GM19025 (cell line): ENCODE results near the gene WNT3.
"Not testable (repeated sequence)": the region's sequence is repeated elsewhere in the genome, so short reads cannot be mapped to it uniquely, and the experiment has no call there.

Experiments used
- ATAC-seq: cut with Tn5 transposase; IDR thresholded peaks from one replicate; pipeline ENCODE4 v1.9.1; 2021; ENCODE audit warnings: mild to moderate bottlenecking, low read depth, moderate library complexity; ENCODE audit not compliant: unreplicated experiment

WNT3 gene

GRCh38 chr17:46815474-46816353 is 2.8 kb downstream of the WNT3 start:
- ATAC-seq, result no peak

- no peak for ATAC-seq
Measured at GRCh38 chr17:46814446-46814845, 4.0 kb downstream of the WNT3 start.

- ATAC-seq, result no peak
Measured at GRCh38 chr17:46813920-46814319, 4.6 kb downstream of the WNT3 start.

GRCh38 chr17:46812624-46813318 is 5.7 kb downstream of the WNT3 start:
- no peak for ATAC-seq

- ATAC-seq, result no peak
Measured at GRCh38 chr17:46811978-46812583, 6.4 kb downstream of the WNT3 start.

GRCh38 chr17:46810837-46811236 is 7.7 kb downstream of the WNT3 start:
- no peak for ATAC-seq

- no peak for ATAC-seq
Measured at GRCh38 chr17:46809110-46809571, 9.4 kb downstream of the WNT3 start.

- ATAC-seq, result no peak
Measured at GRCh38 chr17:46805771-46806170, 12.7 kb downstream of the WNT3 start.

GRCh38 chr17:46803544-46803943 is 14.9 kb downstream of the WNT3 start:
- ATAC-seq, result no peak

GRCh38 chr17:46802800-46803199 is 15.7 kb downstream of the WNT3 start:
- no peak for ATAC-seq

- no peak for ATAC-seq
Measured at GRCh38 chr17:46800573-46800972, 17.9 kb downstream of the WNT3 start.

- no peak for ATAC-seq
Measured at GRCh38 chr17:46796956-46797530, 21.4 kb downstream of the WNT3 start.

- no peak for ATAC-seq
Measured at GRCh38 chr17:46796524-46796923, 22.0 kb downstream of the WNT3 start.

- ATAC-seq, result no peak
Measured at GRCh38 chr17:46796084-46796483, 22.4 kb downstream of the WNT3 start.

GRCh38 chr17:46795379-46795952 is 23.0 kb downstream of the WNT3 start:
- ATAC-seq, result no peak

GRCh38 chr17:46794318-46794717 is 24.2 kb downstream of the WNT3 start:
- ATAC-seq, result no peak

GRCh38 chr17:46793541-46793940 is 25.0 kb downstream of the WNT3 start:
- no peak for ATAC-seq

GRCh38 chr17:46793023-46793422 is 25.5 kb downstream of the WNT3 start:
- ATAC-seq, result not testable (repeated sequence)

- no peak for ATAC-seq
Measured at GRCh38 chr17:46792071-46792470, 26.4 kb downstream of the WNT3 start.

- no peak for ATAC-seq
Measured at GRCh38 chr17:46791531-46791930, 27.0 kb downstream of the WNT3 start.

- ATAC-seq, result no peak
Measured at GRCh38 chr17:46790216-46790615, 28.3 kb downstream of the WNT3 start.
